Stimulated activated CD4-positive, alpha-beta T cell treated with anti-CD3 and anti-CD28 coated beads, Interleukin-15, amount 100 ng/mL, for 1 hour (primary cell): Measurements from ENCODE around the gene CRK.
A peak's percentile ranks its signal among the peaks of the same experiment; 100 is the strongest.

Experiments used
- DNase-seq, 2 donors: peaks; one replicate each; pipeline ENCODE4 v3.0.0-alpha.2; 2020; ENCODE audit warnings: low read depth in 1 of 2, low spot score in 1 of 2

The CRK gene

DNA sequence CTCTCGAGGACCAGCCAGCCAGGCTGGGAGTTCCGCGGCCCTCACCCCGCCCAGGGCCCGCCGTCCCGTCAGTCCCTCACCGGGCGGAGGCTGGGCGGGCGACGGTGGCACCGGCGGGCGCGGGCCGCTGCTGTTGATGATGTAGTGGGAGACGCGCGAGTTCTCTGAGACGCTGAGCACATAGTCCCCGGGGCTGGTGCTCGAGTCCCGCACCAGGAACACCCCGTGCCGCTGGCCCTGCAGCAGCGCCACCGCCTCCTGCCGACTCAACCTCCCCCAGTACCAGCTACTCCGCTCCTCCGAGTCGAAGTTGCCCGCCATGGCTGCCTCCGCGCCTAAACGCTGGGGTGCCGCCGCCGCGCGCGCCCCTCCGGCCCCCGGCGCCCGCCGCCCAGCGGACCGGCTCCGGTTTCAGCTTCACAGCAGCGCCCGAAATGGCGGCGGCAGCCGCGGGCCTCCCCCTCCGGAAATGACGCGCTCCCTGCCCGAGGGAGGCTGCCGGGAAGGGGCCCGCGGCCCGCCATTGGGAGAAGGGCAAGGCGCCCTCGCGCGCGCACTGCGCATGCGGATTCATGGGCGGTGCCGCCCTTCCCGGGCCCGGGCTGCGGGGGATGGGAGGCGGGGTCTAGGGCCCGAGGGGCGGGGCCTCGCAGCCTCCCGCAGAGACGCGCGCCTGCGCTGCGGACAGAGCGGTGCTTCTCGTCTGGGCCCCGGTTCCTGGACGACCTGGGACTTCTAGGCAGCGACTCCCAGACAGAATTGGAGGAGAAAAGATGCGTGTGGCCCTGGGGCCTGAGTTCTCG, at the start of gene CRK:
CRK (minus strand) TSS at position 436 of the 803 bp plus-strand sequence; CDS start at position 321, 115 bp downstream.
- peak; percentile 99 for DNase-seq

DNA sequence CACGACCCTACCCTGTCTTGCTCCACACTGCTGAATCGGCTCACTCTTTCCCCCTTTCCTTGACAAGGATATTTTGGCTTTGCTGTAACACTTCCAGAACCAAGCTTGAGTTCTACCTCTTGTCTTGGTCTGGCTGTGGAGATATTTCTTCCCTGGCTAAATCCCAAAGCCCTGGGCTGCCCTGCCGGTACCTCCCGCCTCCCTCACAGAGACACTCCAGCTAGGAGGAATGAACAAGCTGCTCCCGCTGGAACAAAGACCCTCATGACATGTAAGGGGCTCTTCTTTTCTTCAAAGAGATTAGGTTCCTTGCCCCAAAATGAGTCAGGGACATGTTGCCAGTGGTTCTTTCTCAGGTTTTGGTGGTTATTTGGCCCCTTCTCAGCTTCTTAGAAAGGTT, 49.6 kb upstream of the CRK start:
- no peak for DNase-seq

DNA sequence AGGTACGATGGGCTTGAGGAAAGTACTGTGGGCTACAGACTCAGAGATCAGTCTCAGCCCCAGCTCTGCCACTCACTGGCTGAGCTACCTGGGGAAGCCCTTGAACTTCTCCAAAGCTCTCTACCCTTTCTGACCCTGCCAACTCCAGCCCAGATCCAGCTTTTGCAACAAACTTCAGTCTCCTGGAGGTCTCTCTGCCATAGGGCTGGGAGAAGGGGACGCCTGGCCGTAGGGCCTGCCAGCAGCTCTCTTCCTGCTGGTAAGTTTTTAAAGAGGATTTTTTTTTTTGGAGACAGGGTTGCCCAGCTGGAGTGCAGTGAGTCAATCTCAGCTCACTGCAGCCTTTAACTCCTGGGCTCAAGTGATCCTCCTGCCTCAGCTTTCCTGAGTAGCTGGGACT, 48.8 kb upstream of the CRK start:
- no peak for DNase-seq

DNA sequence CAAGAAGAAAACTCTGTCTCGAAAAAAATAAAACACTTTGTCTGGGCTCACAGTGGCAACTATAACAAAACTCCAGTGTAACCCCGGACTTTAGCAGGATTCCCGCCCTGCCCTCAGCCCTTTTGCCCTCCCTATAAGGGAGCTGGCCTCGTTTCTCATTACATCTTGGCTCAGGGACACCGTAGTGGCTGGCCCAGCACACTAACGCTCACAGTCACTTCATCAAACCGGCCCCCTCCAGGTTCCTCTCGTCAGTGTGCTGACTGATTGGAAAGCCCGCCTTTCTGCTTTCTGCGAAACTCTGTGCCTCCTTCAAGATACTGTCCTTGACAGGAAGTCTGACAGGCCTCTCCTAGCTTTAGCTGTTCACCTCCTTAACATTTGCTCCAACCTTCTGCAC, 47.7 kb upstream of the CRK start:
- no peak for DNase-seq

DNA sequence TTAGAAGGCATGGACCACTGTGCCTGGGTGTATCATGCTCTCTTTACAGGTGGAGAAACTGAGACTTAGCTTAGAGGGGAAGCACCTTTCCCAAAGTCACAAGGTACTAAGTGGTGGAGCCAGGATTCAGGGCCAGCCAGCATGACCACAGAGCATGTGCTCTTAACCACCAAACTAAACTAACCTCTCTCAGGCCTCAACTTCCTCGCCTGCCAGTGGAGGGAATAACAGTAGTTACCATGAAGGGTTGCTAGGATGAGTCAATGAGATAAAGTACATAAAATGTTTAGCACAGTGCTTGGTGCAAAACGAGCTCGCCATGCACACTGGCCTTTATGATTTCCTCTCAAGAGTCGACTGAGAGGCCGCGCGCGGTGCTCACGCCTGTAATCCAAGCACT, 42.8 kb upstream of the CRK start:
- no peak for DNase-seq

DNA sequence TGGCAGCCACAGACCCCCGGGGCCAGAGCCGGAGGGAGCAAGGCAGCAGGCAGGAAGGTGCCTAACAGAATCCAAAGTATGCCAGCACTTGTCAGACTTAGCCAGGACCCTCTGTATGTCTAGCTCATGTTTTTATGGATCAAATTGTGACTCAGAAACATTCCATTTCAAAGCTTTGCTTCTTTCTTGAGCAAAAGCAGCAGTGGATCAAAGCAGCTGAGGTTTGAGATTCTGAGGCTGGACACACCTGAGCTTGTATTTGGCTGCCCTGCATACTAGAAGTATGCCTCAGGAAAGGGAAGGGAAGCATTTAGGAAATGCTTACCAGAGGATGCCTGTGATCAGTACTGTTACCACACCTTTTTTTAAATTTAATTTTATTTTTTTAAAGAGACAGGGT, 42.2 kb upstream of the CRK start:
- DNase-seq = no peak

DNA sequence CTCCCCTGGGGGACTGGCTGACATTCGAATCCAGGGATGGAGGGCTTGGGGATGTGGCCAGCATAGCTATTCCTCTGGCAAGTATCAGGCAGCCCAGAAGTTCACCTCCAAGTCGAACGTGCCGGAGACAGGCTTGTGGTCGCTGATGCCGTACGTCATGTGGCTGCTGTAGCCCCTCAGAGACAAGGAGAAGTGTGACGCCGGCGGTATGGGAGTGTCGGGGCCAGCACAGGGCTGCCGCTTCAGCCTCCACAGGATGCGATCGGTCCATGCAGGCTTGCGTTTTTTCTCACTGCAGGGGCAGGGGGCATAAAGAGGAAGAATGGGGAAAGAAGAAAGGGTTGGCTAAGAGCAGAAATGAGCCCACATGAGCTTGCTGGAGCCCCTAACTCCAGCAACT, 41.8 kb upstream of the CRK start:
- DNase-seq = no peak

DNA sequence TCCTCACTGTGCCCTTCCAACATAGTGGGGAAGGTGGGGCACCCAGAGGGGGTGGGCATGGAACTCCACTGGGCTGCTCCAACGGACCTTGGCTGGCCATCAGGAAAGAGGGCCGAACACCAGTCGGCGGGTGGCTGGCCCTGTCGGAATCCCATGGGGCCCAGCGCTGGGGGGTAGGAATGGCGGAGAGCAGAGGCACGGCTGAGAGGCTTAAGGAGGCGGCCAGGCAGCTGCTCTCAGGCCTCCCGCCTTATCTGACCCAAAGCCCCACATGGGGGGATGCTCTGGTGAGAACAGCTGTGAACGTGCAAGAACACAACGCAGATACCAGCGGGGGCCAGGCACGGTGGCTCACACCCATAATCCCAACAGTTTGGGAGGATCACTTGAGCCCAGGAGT, 40.8 kb upstream of the CRK start:
- DNase-seq = no peak

DNA sequence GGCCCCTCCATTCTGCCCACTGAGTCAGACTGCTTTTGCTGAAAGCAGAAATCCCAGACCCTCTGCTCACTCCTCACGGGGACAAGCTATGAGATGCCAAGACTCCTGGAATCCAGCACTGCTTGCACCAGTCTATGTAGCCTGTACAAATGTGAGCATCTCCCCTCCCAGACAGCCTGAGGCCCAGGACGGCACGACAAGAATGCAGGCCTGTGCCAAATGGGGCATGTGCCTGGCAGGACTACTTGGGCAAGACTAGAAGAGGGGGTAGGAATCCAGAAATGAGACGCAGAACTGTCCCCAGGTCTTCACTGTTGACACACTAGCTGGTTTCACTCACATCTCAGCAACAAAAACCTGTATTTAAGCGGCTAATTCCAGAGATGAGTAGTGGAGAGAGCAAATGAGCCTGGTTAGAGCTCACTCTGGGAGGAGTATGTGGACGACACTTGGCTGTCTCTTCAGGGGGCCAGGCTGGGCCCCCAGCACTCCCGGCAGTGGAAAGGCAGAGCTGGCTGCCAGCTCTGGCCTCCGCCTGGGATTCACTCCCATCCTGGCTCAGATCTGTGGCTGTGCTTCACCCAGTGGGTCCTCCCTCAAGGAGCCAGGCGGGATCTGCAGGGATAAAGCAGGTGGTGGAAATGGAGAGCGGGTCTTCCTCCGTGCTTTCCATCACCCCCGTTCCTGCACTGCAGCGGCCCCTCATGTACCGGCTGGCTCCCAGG, 39.4 kb upstream of the CRK start:
- DNase-seq = no peak

DNA sequence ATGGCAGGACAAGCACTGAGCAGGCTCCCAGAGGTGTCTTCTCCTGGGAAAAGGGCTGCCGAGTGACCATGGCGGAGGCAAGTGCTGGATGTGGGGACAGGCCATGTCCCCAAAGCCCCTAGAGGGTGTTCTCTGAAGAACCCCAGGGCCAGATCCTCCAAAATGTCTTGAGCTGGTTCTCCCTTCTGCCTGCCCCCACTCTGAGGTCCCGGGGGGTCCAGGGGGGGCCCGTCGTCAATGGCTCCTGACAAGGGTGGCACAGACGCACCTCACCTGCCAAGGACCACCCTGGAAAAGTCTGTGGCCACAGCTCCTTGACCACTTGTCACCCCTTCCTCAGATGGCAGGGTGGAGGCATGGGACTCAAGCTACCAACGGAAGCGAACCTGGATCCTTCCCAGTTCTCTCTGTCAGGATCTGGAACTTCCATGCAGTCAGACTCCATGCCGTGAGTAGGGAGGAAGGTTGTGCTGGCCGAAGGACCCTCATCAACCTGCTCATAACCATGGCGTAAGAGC, 38.8 kb upstream of the CRK start:
- no peak for DNase-seq

DNA sequence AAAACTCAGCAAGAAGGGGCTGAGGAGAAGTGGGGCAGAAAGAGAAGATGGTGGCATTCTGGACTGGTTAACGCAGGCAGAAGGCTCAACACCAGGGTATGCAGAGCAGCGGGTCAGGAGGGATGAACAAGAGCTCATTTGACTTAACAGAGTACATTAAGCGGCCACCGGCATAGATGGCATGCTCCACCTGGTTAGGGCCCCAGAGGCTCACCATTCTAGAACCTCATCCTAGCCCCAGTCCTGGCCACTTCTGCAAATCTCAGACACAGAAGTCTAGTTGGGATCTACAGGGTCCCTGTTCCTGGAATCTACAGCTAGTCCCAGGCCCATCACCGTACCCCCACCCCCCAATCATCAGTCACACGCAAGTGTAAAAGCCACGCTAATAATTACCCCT, 38.2 kb upstream of the CRK start:
- DNase-seq = no peak

DNA sequence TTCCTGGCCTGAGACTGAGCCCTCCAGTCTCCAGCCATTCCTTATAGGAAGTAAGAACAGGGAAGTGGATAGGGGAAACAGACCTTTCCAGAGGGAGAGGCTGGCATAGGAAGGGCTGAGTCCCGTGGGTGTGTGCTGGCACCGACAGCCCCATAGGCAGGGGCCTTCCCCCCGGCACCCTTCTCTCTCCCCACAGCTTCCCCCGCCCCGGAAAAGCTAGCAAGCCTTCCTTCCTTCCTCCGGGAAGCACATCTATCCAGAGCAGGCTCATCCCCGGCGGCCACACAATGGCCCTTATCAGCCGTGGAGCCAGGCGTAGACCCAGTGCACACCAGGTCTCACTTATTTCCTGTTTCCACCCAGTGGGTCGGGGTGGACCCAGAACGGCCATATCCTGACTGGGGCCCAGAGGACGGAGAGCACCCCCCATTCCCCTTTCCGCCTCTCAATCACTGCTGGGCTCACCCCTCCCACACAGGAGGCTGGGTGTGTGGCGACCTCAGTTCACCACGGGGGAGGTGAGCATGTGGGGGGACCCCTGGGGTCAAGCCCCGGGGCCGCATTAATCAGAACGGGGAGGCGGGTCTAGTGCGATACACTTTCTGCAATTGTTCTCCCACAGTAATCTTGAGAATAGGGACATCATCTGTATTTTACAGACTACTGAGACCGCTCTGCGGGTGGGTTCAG, 37.4 kb upstream of the CRK start:
- no peak for DNase-seq

DNA sequence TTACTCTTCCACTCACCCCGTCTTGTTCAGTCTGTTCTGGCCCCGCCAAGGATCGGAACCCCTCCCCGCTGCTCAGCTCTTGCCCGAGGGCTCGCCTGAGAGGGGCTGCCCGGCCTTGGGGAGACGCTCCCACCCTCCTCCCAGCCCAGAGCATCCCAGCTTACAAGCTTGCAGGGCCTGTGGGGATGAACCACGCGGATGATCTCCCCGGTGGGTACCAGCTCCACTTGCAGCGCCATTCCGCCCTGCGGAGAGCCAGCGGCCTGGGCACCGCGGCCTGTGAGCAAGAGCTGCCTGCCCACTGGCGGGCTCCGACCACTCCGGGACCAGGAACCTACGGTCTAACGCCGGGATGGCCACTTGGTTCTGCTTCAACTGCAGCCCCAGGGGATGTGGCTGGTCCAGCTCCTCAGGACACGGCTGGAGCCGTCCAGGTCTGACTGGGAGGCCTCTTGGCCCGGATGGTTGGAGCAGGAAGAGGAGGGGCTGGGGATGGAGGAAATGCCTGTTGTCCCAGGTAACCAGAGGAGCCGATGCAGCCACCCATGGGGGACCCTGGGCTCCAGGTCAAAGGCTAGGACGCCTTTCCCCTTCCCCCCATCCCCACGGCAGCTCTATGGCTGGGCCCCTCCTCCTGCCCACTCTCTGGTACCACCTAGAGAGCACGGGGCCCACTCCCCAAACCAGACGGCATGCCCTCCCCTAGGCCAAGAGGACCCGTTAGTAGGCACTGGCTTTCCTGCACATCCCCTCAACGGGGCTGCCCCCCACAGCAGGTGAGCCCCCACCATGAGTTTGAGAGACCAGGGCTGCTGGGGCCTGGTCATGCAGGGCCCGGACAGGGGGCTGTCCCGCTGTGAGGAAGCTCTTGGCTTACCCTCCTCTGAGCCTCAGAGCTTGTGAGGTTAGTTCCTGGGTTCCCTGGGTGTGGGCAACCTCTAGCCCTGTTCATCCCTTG, 36.5 kb upstream of the CRK start, which contains the start of gene MYO1C:
MYO1C (minus strand) TSS at position 438 of the 958 bp plus-strand sequence; CDS start at position 239, 199 bp downstream.
- no peak for DNase-seq

DNA sequence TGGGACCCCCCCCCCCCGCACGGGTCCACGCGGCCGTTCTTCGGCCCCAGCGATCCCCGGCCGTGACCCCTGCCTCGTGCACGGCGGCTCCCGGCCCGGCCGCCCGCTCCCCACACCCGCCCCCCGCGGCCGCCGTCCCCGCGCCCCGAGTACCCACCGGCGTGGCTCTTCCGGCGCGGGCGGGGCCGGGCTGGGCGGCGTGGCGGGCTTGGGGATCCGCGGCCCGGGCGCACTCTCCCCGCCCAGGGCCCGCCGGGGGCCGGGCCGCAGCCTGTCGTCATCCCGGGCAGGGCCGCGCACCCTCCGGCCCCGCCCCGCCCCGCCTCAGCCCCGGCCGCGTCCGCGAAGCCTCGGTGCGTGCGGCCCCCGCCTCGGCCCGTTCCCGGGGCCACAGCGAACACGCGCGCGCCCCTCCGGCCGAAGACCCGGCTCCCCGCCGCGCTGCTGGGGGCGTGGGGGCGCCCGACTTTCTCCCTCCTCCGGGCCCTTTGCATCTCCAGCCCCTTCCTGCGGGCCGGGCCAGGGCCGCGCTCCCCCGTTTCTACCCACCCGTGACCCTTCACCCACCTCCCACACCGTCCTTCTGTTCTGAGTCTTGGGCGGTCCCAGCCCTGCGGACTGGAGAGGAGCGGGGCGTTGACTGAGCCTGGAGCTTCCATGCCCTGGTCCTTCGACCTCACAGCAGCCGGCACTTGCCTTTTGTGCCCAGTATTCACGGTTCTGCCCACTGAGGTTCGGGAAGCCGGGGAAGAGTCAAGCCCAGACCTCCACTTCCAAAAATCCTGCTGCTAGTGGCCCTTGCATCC, 35.6 kb upstream of the CRK start:
- DNase-seq = no peak

DNA sequence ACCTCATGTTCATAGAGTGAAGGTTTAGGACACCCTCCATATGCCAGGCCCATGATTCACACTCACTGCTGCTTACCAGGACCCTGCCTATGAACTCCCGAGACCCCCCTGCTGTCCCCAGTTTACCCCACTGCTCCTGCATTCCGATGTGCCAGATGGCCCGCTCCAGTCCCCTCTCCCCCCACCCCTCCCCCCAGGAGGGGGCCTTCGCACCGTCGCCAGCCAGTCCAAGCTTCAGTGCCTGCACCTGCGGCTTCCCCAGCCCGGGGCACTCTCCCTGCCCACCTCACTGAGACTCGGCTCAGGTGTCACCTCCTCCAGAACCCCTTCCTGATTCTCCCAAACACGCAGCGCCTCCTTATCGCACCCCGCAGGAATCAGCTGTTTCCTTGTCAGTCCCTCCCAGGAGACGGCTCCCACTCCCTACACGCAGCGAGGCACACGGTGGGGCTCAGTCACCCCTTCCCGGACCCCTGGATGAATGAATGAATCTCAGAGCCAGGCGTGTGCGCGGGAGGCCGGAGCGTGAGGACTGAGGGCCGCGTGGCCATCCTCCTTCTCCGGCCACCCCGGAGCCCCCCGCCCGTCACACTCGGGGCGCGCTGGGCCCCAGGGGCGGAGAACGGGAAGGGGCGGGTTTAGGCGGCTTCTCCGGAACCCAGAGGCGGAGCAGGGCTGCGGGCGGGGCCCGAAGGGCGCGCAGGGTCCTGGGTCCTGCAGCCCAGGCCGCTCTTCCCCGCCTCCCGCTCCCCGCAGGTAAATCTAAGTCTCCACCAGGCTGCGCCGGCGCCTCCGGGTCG, 34.8 kb upstream of the CRK start:
- peak; percentile 36 to 53 for DNase-seq

DNA sequence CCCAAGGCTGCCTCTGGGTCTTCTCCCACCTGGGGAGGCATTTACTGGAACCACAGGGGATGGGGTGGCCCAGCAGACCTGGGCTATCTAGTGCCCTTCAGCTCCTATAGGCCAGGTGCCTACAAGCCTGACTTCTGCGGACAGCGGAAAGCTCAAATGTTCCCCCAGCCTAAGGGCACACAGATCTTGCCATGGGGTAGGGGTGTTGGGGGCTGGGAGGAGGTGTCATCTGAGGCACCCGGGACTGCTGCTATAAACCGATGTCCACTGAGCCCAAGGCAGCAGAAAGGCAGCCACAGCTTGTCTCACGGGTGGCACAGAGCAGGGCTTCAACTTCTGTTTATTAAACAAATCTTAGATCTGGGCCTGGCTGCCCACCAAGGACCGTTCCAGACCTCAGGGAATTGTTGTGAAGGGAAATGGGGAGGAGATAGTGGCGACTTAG, 32.8 kb upstream of the CRK start:
- DNase-seq = no peak

DNA sequence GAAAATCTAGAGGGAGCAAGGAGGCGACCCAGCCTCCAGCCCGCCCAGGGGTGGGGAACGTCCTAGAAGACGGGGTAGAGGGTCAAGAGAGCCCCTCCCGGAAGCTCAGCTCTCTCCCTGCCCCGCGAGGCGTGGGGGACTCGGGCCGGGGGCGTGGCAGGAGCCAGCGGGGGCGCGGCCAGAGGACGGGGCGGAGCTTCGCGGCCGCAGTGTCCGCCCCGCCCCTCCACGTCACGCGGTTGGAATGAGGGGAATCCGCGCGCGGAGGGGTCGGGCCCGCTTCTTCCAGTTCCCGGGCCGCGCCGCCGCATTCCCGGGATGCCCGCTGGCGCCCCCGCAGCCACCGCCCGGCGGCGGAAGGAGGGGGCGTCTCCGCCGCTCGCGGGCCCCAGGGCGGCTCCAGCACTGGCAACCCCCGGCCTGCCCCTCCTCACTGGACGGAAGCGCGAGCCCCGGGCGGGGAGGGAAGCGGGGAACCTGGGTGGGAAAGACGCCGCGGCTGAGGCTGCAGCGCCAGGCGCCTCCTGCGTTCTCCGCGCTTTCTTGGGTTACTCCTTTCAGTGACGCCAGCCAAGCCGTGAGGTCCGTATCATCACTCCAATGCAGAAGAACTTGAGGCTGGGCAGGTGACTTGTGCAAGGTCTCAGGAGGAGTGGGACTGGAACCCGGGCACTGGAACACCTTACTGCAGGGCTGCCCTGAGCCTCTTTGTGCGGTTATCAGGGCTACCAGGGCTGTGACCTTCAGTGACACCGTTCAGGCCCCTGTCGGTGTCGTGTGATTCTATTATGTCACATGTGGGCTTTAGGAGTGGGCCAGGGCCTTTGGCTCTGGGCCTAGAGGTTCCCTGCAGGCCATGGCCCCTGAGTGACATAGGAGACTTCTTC, 32.1 kb upstream of the CRK start:
- DNase-seq = peak; percentile 60 to 61
